GM23248 (cell line): ENCODE results near the gene VPS41. TPM values are rescaled to one million over a fixed set of nuclear protein-coding genes. Genes with fewer than 3 reads are reported as not detected.
"Not testable (repeated sequence)": the region's sequence is repeated elsewhere in the genome, so short reads cannot be mapped to it uniquely, and the experiment has no call there.

ENCODE experiments used
- DNase-seq: peaks from one replicate; pipeline ENCODE4 v3.0.0-alpha.2; 2015
- H2AFZ ChIP-seq: fragments of 200-600 bp; sonication (generic); 2 replicates; pipeline ENCODE4 v1.6.1; 2016; ENCODE audit warnings: antibody characterized with exemption
- H3F3A ChIP-seq: fragments of 200-600 bp; sonication (generic); 2 replicates; pipeline ENCODE4 v1.6.1; 2016; ENCODE audit warnings: mild to moderate bottlenecking, antibody characterized with exemption, mixed run types; ENCODE audit not compliant: insufficient read depth
- H3K27ac ChIP-seq: fragments of 200-600 bp; sonication (generic); 2 replicates; pipeline ENCODE4 v1.5.1; 2016; ENCODE audit warnings: mild to moderate bottlenecking
- H3K27me3 ChIP-seq: fragments of 200-600 bp; sonication (generic); replicated peaks from 2 replicates; pipeline ENCODE4 v1.6.1; 2016; ENCODE audit warnings: mild to moderate bottlenecking; ENCODE audit not compliant: insufficient read depth
- H3K36me3 ChIP-seq: fragments of 200-600 bp; sonication (generic); 2 replicates; pipeline ENCODE4 v1.6.1; 2016; ENCODE audit warnings: low read depth, mild to moderate bottlenecking
- H3K4me1 ChIP-seq: fragments of 200-600 bp; sonication (generic); 2 replicates; pipeline ENCODE4 v1.6.1; 2016; ENCODE audit warnings: mild to moderate bottlenecking; ENCODE audit not compliant: insufficient read depth
- H3K4me2 ChIP-seq: fragments of 200-600 bp; sonication (generic); one replicate; pipeline ENCODE4 v1.6.1; 2016; ENCODE audit warnings: mild to moderate bottlenecking; ENCODE audit not compliant: unreplicated experiment
- H3K4me3 ChIP-seq: fragments of 200-600 bp; sonication (generic); 2 replicates; pipeline ENCODE4 v1.5.1; 2016; ENCODE audit warnings: mild to moderate bottlenecking
- H3K79me2 ChIP-seq: fragments of 200-600 bp; sonication (generic); 2 replicates; pipeline ENCODE4 v1.6.1; 2016; ENCODE audit warnings: mild to moderate bottlenecking; ENCODE audit not compliant: insufficient read depth
- H3K9ac ChIP-seq: fragments of 200-600 bp; sonication (generic); 2 replicates; pipeline ENCODE4 v1.6.1; 2016; ENCODE audit warnings: mild to moderate bottlenecking
- H3K9me2 ChIP-seq: fragments of 200-600 bp; sonication (generic); 2 replicates; pipeline ENCODE4 v1.6.1; 2016; ENCODE audit warnings: mixed run types, mild to moderate bottlenecking, moderate library complexity; ENCODE audit not compliant: insufficient read depth
- H3K9me3 ChIP-seq: fragments of 200-600 bp; sonication (generic); one replicate; pipeline ENCODE4 v1.6.1; 2017; ENCODE audit warnings: low read depth
- H4K20me1 ChIP-seq: fragments of 200-600 bp; sonication (generic); 2 replicates; pipeline ENCODE4 v1.6.0; 2016; ENCODE audit not compliant: insufficient read depth
- EZH2 ChIP-seq: fragments of 200-600 bp; sonication (generic); IDR thresholded peaks from 2 replicates; pipeline ENCODE4 v1.6.1; 2018; ENCODE audit warnings: antibody characterized with exemption, mild to moderate bottlenecking; ENCODE audit not compliant: insufficient read depth, poor library complexity, severe bottlenecking
- EZH2phosphoT487 ChIP-seq: fragments of 200-600 bp; sonication (generic); IDR thresholded peaks from 2 replicates; pipeline ENCODE4 v1.6.1; 2018; ENCODE audit warnings: antibody characterized with exemption, moderate library complexity, mild to moderate bottlenecking, low read depth; ENCODE audit not compliant: insufficient read depth
- WGBS, 2 experiments: methylation state at CpG; one replicate each; pipeline ENCODE4 v1.1.6; 2015 to 2017; ENCODE audit warnings: low lambda C conversion rate in 2 of 2, low coverage in 1 of 2; ENCODE audit errors: missing lambda C conversion rate in 2 of 2; 5-methylcytosine and 5-hydroxymethylcytosine counted together
- in situ Hi-C: fragments of 300-500 bp; cut with MboI; formaldehyde crosslinking; loops from 2 replicates; pipeline ENCODE4 v1.15.0; 2020
- polyA plus RNA-seq: library from polyadenylated mRNA; unstranded; fragments of >200 nt; fragmentation: Nextera tagmentation; extraction: Ambion mirVana; gene quantifications from 2 replicates; pipeline ENCODE4 v1.2.1, GENCODE V29; 2016
- total RNA-seq: library from RNA; depleted of rRNA; stranded (reverse); fragments of >200 nt; shearing (Covaris generic); gene quantifications from 2 replicates; pipeline ENCODE4 v1.2.3, GENCODE V29; 2014

The VPS41 gene
- total and polyA plus RNA-seq, 2 experiments from 2014 or later = 30.9 to 36.4 TPM

DNA sequence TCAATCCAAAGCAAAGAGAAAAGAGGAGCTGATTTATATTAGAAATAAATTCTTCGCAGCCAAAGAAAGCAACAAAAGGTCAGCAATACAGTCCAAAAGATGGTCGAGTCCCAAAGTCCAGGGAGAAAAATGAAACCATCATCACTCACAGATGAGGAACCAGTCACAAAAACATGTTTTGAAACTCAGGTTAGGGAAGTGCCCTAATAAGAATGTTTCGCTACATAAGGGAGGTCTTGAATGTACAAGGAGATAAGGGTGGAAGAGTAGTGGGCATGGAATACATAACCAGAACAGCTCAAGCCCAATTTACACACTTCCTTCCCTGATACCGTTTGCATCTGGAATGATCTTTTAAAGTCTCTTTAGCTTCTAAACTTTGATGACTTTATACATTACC lies 53.6 kb downstream of the VPS41 start:
- TF ChIP-seq EZH2 (no peak), EZH2phosphoT487 (no peak)
- H3K79me2 ChIP-seq = no peaks in the 10 kb centered on the region
- no peaks in the 10 kb centered on the region for H3K36me3 ChIP-seq
- H3K4me2 ChIP-seq = no peak overlapping the region
- H3K27ac ChIP-seq = no peak overlapping the region
- no peak overlapping the region for H3K4me3 ChIP-seq
- DNase-seq = no peak
- H3K9ac ChIP-seq = no peak overlapping the region
- no peaks in the 10 kb centered on the region for H3K27me3 ChIP-seq
- peaks cover 8% of the 10 kb centered on the region; the same call in 1 of the 2 replicates for H3K9me2 ChIP-seq
- in situ Hi-C loops = no loop called here
- H4K20me1 ChIP-seq = no peaks in the 10 kb centered on the region
- WGBS, 2 experiments = 61 to 63% methylated on average over 4 of the region's 4 CpGs
- peaks cover 5% of the 10 kb centered on the region; the same call in 1 of the 2 replicates for H3F3A ChIP-seq
- no peak overlapping the region for H2AFZ ChIP-seq
- H3K9me3 ChIP-seq = no peaks in the 10 kb centered on the region
- peaks cover 10% of the 10 kb centered on the region for H3K4me1 ChIP-seq

DNA sequence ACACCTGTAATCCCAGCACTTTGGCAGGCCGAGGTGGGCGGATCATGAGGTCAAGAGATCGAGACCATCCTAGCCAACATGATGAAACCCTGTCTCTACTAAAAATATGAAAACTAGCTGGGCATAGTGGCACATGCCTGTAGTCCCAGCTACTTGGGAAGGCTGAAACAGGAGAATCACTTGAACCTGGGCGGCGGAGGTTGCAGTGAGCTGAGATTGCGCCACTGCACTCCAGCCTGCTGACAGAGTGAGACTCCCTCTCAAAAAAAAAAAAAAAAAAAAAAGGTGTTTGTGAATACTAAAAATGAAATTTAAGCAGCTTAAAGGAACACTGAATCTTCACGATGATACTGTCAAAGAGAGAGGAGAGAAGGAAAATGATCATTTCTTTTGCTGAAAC lies 54.0 kb downstream of the VPS41 start:
- H3K36me3 ChIP-seq, H3K9me3 ChIP-seq, in situ Hi-C loops, H3K79me2 ChIP-seq, H3F3A ChIP-seq, DNase-seq, H3K9me2 ChIP-seq, H3K27me3 ChIP-seq, H3K9ac ChIP-seq, H3K27ac ChIP-seq, H3K4me2 ChIP-seq, H4K20me1 ChIP-seq, H2AFZ ChIP-seq, H3K4me3 ChIP-seq: not testable (repeated sequence)
- H3K4me1 ChIP-seq = peaks cover 10% of the 10 kb centered on the region
- WGBS, 2 experiments = 97 to 100% methylated on average over 7 of the region's 7 CpGs

DNA sequence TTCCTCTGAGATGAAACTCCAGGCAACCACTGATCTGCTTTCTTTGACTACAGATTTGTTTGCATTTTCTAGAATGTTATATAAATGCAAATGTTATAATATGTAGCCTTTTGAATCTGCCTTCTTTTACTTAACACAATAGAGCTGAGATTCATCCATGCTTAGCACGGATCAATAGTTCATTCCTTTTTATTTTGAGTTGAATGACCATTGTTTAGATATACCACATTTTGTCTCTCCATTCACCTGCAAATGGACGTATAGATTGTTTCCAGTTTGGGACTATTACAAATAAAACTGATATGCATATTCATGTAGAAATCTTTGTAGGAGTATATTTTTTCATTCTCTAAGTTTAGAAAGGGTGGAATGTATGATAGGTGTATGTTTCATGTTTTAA lies 57.7 kb downstream of the VPS41 start:
- DNase-seq = no peak
- Histone ChIP-seq H2AFZ (no peak overlapping the region), H3K4me1 (no peaks in the 10 kb centered on the region), H3F3A (no peaks in the 10 kb centered on the region), H3K9me2 (peaks cover 8% of the 10 kb centered on the region; the same call in 1 of the 2 replicates), H4K20me1 (no peaks in the 10 kb centered on the region), H3K4me2 (no peak overlapping the region), H3K79me2 (no peaks in the 10 kb centered on the region), H3K27ac (no peak overlapping the region), H3K27me3 (no peaks in the 10 kb centered on the region), H3K9me3 (no peaks in the 10 kb centered on the region), H3K9ac (no peak overlapping the region), H3K4me3 (no peak overlapping the region), H3K36me3 (no peaks in the 10 kb centered on the region)
- in situ Hi-C loops = no loop called here
- WGBS, 2 experiments = 76 to 84% methylated on average over 2 of the region's 2 CpGs
- TF ChIP-seq EZH2 (no peak), EZH2phosphoT487 (no peak)

DNA sequence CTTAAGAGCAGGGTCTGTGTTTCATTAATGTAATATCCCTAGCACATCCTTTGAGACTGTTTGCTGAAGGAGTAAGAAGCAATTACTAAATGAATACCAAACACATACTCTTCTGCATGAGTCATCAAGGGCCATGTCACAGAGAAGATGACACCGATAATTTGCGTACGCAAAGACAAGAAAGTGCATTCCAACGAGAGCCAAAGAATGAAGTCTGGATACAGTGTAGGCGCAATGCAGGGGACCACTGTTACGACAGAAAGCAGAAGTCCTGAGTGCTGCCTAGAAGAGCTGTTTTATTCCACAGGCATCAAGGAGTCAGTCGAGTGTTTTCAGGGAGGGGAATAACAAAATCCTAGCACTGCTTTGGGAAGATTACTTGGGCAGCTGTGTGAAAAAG lies 62.7 kb downstream of the VPS41 start:
- Histone ChIP-seq H3K79me2 (no peaks in the 10 kb centered on the region), H3K27ac (no peak overlapping the region)
- DNase-seq = no peak

DNA sequence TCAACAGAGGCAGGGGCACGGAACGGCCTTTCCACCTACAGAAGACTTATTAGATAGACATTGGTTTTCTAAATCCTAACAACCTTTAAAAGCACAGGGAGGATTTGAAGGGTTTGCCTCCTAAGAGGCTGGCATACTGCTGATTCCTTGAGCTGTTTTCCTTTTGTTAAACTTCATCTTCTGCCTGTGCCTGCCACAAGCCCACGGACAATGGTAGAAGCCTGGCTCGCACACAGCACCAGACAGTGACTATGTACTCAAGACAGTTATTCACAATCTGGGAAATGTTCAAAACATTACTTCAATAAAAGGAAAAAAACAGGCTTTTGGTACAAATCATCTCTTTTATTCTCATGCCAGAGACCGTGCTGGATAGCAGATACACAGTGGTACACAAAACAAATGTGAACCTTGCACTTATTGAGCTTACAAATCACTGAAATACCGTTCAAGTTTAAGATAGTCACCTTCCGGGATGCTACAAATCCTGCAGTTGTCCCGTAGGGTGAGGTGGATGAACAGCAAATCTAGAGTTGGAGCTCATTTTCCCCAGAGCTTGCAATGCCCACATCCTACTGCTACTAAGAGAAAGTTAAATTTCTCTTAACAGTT lies 63.9 kb downstream of the VPS41 start:
- in situ Hi-C loops = no loop called here
- WGBS, 2 experiments = 54 to 58% methylated on average over 8 of the region's 8 CpGs
- H3K4me3 ChIP-seq = no peak overlapping the region

More for the DNA sequence above, 62.7 kb downstream of the VPS41 start:
- in situ Hi-C loops = no loop called here
- H3K4me3 ChIP-seq = no peak overlapping the region
- H3K27me3 ChIP-seq = no peaks in the 10 kb centered on the region
- H2AFZ ChIP-seq = no peak overlapping the region
- H3K9ac ChIP-seq = no peak overlapping the region
- no peak overlapping the region for H3K4me2 ChIP-seq
- TF ChIP-seq EZH2phosphoT487 (no peak), EZH2 (no peak)
- 87 to 91% methylated on average over 7 of the region's 7 CpGs for WGBS, 2 experiments
- H3K36me3 ChIP-seq = no peaks in the 10 kb centered on the region
- no peaks in the 10 kb centered on the region for H4K20me1 ChIP-seq
- peaks cover 2% of the 10 kb centered on the region; the same call in 1 of the 2 replicates for H3K4me1 ChIP-seq
- H3F3A ChIP-seq = peaks cover 2% of the 10 kb centered on the region; the same call in 1 of the 2 replicates
- H3K9me2 ChIP-seq = no peaks in the 10 kb centered on the region
- H3K9me3 ChIP-seq = no peaks in the 10 kb centered on the region

More for the DNA sequence above, 63.9 kb downstream of the VPS41 start:
- Histone ChIP-seq H2AFZ (no peak overlapping the region), H4K20me1 (no peaks in the 10 kb centered on the region), H3K4me2 (no peak overlapping the region), H3K79me2 (no peaks in the 10 kb centered on the region), H3K27ac (no peak overlapping the region), H3F3A (peaks cover 12% of the 10 kb centered on the region), H3K27me3 (no peaks in the 10 kb centered on the region), H3K9ac (no peak overlapping the region), H3K4me1 (peaks cover 7% of the 10 kb centered on the region), H3K9me2 (no peaks in the 10 kb centered on the region), H3K9me3 (no peaks in the 10 kb centered on the region), H3K36me3 (no peaks in the 10 kb centered on the region)
- DNase-seq = no peak
- TF ChIP-seq EZH2phosphoT487 (no peak), EZH2 (no peak)
